Motor neuron (in vitro differentiated cells): ENCODE results near the gene ADCY3. TPM values are rescaled to one million over a fixed set of nuclear protein-coding genes. Genes with fewer than 3 reads are reported as not detected.
A peak's percentile ranks its signal among the peaks of the same experiment; 100 is the strongest.

ENCODE experiments used
- ATAC-seq, 8 experiments: fragments of 200-7000 bp; cut with Tn5 transposase; replicated peaks in 6 of 8; 2 replicates each; pipeline ENCODE4 v1.8.0; 2021; ENCODE audit warnings: mild to moderate bottlenecking in 8 of 8, moderate library complexity in 8 of 8
- H3K27ac ChIP-seq, 2 donors: fragments of 250-450 bp; sonication (Bioruptor Pico); 2 replicates each; pipeline ENCODE4 v1.9.0; 2021; ENCODE audit warnings: antibody characterized with exemption in 2 of 2, mild to moderate bottlenecking in 2 of 2, moderate library complexity in 1 of 2
- H3K4me1 ChIP-seq, 2 donors: fragments of 250-450 bp; sonication (Bioruptor Pico); replicated peaks in 1 of 2; 2 replicates each; pipeline ENCODE4 v1.6.1; 2021; ENCODE audit warnings: antibody characterized with exemption in 2 of 2, mild to moderate bottlenecking in 2 of 2, moderate library complexity in 1 of 2
- H3K4me3 ChIP-seq, 5 donors: fragments of 250-450 bp; sonication (Bioruptor Pico); 2 replicates each; pipeline ENCODE4 v1.9.0; 2021; ENCODE audit warnings: antibody characterized with exemption in 5 of 5, mild to moderate bottlenecking in 5 of 5, moderate library complexity in 4 of 5
- WGBS, 10 experiments: fragments of 450-650 bp; shearing (Covaris generic); methylation state at CpG; one replicate each; pipeline ENCODE4 v1.0.0; 2022; 5-methylcytosine and 5-hydroxymethylcytosine counted together
- in situ Hi-C, 9 experiments: fragments of 400-800 bp; cut with MboI; loops; one replicate each; pipeline ENCODE4 v1.15.0; 2021; ENCODE audit warnings: low sequenced_read_pairs in 9 of 9, low pct_unique_long_range_greater_than_20kb in 2 of 9; ENCODE audit not compliant: unreplicated experiment in 9 of 9
- total RNA-seq, 8 experiments: library from RNA; unstranded; fragments of 300-600 nt; gene quantifications; 2 replicates each; pipeline versions ENCODE4 v1.2.3 to v1.2.4, GENCODE V29; 2022

ADCY3 gene
- total RNA-seq, 8 experiments from 2014 or later = 10.2 to 91.3 (median 20.6) TPM

DNA sequence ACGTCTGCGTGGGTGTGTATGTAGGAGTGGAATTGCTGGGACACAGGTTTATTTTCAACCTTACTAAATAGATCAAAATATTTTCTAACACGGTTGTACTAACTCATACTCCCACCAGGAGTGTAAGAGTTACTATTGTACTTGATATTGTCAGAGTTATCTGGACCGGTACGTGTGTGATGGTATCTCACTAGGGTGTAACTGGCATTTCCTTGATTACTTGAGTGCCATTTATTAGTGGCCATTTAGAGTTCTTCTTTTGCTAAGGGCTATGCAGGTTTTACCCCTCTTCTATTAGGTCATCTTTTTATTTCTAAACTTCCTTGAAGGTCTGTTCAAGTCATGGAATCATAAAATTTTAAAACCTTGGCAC is 93.3 kb downstream of the ADCY3 start:
- ATAC-seq = no peak
- 54 to 100% (median 80%) methylated on average over 1 to 3 of the region's 5 CpGs; no CpG with 5 or more reads in 3 of the 10 experiments for WGBS, 10 experiments
- Histone ChIP-seq H3K27ac (no peak overlapping the region), H3K4me3 (no peak overlapping the region), H3K4me1 (peaks cover 5 to 12% of the 10 kb centered on the region in 2 donors)
- in situ Hi-C loops = loop anchor here in 3 of 9 experiments (10.0 to 25.0 kb wide), 2 partner anchors 412 to 414 kb away; no protein-coding TSS in a partner anchor

DNA sequence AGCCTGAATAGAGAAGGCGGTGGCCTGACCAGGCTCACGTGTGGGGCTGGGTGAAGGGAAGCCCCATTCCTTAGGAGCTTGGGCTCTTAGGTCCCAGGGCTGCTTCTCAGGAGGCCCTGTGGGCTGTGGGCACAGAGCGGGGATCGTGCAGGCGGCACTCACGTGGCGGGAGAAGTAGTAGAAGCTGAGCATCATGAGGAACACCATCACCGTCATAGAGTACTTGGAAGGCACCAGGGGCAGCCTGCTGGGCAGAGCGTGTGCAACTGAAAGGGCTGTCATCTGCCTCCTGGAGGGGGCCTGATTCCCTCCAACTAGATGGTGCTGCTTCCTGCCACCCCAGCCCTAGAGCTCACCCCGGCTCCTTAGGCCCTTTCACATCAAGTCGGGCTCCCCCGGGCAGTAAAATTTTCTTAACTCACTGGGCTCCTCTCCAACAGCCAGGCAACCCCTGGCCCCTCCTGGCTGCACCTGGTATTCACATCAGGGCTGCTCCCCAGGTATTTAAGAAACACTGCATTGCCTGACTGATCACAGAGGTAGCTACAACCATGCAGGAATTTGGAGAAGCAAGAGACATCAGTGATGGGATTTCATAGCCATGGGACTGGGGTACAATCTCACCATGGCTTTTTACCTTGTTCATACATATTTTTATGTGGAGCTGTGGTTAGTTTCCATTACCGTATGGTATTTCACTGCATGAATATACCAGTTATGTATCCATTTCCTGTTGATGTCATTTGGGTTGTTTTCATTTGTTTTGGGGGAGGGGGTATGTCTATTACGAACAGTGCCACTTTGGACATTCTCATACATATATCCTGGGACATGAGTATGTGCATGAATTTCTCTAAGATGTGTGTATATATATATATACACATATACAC is 93.9 kb downstream of the ADCY3 start:
- no peak overlapping the region for H3K27ac ChIP-seq
- H3K4me3 ChIP-seq = no peak overlapping the region
- in situ Hi-C loops = loop anchor here in 3 of 9 experiments (10.0 to 25.0 kb wide), 2 partner anchors 411 to 414 kb away; no protein-coding TSS in a partner anchor
- WGBS, 10 experiments = 83 to 90% (median 89%) methylated on average over 1 to 3 of the region's 14 CpGs; no CpG with 5 or more reads in 7 of the 10 experiments
- ATAC-seq = peak in 2 of 8 experiments; percentile 13 to 23
- peaks cover 5 to 9% of the 10 kb centered on the region in 2 donors for H3K4me1 ChIP-seq

DNA sequence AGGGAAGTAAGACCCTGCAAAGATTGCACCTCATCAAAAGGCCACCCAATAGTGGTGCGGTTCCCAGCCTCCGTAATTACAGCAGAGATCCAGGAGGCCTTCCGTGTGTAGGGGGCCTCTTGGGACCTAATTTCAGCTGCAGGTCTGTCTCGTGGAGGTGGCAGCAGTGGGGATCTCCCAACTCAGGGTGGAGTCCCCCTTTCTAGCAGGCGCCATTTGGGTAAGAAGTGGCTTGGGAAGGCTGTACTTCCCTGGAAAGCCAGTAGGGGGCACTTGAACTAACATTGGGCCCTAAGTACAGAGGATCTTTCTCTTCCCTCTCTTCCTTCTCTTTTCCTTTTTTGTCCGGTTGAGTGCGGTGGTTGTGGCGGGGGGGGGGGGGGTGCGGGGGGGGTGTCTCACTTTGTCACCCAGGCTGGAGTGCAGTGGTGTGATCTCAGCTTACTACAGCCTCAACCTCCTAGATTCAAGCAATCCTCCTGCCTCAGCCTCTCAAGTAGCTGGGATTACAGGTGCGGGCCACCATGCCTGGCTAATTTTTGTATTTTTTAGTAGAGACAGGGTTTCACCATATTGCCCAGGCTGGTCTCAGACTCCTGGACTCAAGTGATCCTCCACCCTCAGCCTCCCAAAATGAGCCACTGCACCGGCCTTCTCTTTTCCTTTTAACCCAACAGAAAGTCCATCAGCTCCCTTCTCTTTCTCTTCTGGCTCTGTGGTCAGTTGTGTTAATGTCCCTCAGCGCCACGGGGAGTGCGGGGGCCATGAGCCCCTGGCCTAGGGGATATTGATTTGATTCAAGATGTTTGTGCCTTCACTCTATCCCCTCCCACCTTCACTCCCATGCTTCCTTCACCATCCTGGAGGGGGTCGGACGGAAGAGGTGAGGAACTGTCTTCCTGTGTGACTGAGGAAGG is 94.8 kb downstream of the ADCY3 start:
- no peak for ATAC-seq
- peaks cover 5 to 9% of the 10 kb centered on the region in 2 donors for H3K4me1 ChIP-seq
- in situ Hi-C loops = loop anchor here in 7 of 9 experiments (10.0 to 25.0 kb wide), 2 partner anchors 410 to 413 kb away; no protein-coding TSS in a partner anchor
- 91 to 100% (median 98%) methylated on average over 1 to 11 of the region's 16 CpGs; no CpG with 5 or more reads in 3 of the 10 experiments for WGBS, 10 experiments
- H3K27ac ChIP-seq = no peak overlapping the region
- no peak overlapping the region for H3K4me3 ChIP-seq

DNA sequence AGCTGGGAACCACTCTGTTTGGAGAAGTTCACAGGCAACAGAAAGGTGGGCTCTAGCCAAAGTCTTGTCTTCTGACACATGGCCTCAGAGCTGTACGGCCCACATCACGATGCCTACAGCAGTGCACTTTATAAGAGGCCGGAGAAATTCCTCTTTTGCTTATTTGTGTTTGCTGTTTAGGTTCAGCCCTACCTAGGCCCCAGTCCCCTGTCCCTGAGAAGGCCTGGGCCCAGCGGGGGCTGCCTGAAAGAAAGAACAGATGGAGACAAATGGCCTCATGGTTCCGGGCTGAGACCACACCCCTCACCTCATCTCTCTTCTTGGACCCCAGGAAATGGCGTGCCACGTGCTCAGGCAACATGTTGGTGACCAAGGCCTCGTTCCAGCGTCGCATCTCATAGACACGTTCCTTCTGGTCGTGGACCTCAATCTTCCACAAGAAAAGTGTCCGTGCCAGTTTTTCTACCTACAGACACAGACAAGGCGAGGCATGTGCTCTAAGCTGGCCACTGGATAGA is 95.9 kb downstream of the ADCY3 start:
- no peak for ATAC-seq
- in situ Hi-C loops = loop anchor here in 5 of 9 experiments (10.0 to 25.0 kb wide), 2 partner anchors 409 to 412 kb away; no protein-coding TSS in a partner anchor
- Histone ChIP-seq H3K4me3 (no peak overlapping the region), H3K4me1 (peaks cover 5 to 9% of the 10 kb centered on the region in 2 donors), H3K27ac (no peak overlapping the region)
- 83 to 100% (median 98%) methylated on average over 4 to 13 of the region's 14 CpGs; no CpG with 5 or more reads in 5 of the 10 experiments for WGBS, 10 experiments

DNA sequence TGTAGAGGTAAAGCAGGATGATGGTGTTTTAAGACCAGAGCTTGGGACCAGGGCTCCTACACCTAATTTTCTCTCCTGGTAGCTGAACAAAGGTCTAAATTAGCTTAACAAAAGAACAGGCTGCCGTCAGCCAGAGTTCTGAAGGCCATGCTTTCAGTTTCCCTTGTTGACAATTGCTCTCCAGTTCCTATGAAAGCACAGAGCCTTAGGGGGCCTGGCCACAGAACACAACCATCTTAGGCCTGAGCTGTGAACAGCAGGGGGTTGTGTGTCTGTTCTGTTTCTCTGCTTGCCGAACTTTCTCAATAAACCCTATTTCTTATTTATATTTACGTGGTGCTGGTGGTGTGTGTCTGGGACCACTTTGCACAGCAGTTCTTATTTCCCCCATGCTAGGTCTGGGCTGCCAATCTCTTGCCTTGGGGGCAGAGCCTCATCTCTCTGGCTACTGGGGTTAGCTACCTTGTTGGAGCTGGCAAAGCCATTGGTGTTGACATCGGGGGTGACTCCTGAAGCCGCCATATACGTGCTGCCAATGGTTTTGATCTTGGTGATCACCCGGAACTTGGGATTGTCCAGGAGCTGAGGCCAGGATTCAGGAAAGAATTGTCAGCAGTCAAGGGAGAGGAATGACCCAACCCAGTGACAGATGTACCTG is 97.9 kb downstream of the ADCY3 start:
- WGBS, 10 experiments = 10 to 93% (median 50%) methylated on average over 1 to 6 of the region's 7 CpGs; no CpG with 5 or more reads in 3 of the 10 experiments
- H3K4me3 ChIP-seq = no peak overlapping the region
- peaks cover 5 to 9% of the 10 kb centered on the region in 2 donors for H3K4me1 ChIP-seq
- no peak overlapping the region for H3K27ac ChIP-seq
- peak in 5 of 8 experiments; percentile 40 to 69 (median 61) for ATAC-seq
- in situ Hi-C loops = loop anchor here in 5 of 9 experiments (10.0 to 25.0 kb wide), 2 partner anchors 407 to 410 kb away; no protein-coding TSS in a partner anchor

DNA sequence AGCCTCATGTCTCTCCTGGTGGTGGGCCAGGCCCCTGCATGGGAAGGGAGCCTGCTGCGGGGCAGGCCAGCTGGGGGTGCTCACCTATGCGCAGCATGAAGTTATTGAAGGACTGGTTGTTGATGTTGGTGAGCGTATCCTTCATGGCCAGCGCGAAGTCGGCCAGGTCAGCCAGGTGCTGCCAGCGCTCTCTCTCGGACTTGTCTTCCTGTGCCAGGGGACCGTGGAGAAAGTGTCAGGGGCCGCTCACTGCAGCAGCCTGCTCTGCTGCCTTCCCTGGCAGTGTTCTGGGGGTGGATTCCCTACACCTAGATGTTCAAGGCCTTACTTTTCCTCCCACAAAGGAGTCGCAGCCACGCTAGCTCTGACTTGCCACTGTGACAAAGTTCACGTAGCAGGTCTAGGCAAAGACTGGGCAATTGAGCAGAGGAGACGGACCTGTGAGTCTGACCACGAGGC is 98.6 kb downstream of the ADCY3 start:
- WGBS, 10 experiments = 79 to 93% (median 88%) methylated on average over 2 to 10 of the region's 15 CpGs; no CpG with 5 or more reads in 4 of the 10 experiments
- Histone ChIP-seq H3K27ac (no peak overlapping the region), H3K4me1 (peaks cover 5 to 16% of the 10 kb centered on the region in 2 donors), H3K4me3 (no peak overlapping the region)
- no peak for ATAC-seq
- in situ Hi-C loops = loop anchor here in 5 of 9 experiments (10.0 to 25.0 kb wide), 2 partner anchors 407 to 409 kb away; no protein-coding TSS in a partner anchor

DNA sequence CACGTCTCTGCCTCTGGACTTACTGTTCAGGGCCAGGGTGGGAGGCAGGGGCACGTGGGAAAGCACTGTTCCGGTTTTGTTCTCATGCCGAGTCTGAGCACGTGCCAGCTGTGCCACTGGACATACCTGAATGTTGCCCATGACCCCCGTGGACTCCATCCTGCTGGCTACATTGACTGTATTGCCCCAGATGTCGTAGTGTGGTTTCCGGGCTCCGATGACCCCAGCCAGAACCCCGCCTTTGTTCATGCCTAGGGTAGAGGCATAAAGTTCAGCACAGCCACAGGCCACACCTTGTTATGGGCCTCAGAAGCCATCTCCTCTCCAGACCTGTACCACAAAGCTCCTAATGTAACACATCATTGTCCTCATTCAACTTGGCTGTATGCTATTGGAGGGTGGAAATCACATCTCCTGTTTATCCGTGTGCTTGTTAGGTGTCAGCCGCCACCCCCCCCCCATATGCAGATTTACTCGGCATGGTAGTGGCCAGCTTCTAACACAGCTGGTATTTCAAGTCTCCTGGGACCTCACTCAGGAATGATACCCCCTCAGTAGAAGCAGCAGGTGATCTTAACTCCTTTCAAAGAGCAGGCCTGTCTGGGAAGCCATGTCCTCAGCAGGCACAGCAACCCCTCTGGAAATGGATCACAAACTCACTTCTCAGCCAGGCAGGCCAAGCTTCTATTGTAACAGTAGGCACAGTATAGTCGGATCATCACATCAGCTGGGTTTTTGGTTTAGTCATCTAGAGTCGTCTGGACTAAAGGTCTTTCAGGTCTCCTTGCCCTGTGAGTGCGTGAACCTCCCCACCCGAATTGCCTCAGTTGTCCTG is 99.2 kb downstream of the ADCY3 start:
- in situ Hi-C loops = loop anchor here in 5 of 9 experiments (10.0 to 25.0 kb wide), 2 partner anchors 406 to 409 kb away; no protein-coding TSS in a partner anchor
- 60 to 100% (median 94%) methylated on average over 1 to 8 of the region's 17 CpGs; no CpG with 5 or more reads in 1 of the 10 experiments for WGBS, 10 experiments
- Histone ChIP-seq H3K27ac (no peak overlapping the region), H3K4me3 (no peak overlapping the region), H3K4me1 (peaks cover 5 to 18% of the 10 kb centered on the region in 2 donors)
- ATAC-seq = no peak

DNA sequence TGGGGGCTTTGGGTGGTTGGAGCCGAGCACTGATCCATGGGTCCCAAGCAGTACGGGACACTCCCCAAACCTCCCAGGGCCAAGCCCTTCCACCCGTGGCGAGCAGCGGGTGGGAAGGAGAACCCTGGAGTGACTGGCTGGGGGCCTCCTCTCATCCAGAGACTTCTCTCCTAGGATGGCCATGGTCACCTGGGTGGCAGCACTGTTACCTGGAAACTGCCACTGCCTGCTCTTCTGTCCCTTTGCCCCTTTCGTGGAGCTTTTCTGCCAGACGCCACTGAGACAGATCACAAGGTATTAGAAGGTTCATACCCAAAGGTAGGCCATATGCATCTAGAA is 99.9 kb downstream of the ADCY3 start:
- in situ Hi-C loops = loop anchor here in 5 of 9 experiments (10.0 to 25.0 kb wide), 2 partner anchors 405 to 408 kb away; no protein-coding TSS in a partner anchor
- ATAC-seq = no peak
- no peak overlapping the region for H3K27ac ChIP-seq
- no peak overlapping the region for H3K4me3 ChIP-seq
- WGBS, 10 experiments = 93 to 100% methylated on average over 2 of the region's 7 CpGs; no CpG with 5 or more reads in 8 of the 10 experiments
- peaks cover 5 to 18% of the 10 kb centered on the region in 2 donors for H3K4me1 ChIP-seq

DNA sequence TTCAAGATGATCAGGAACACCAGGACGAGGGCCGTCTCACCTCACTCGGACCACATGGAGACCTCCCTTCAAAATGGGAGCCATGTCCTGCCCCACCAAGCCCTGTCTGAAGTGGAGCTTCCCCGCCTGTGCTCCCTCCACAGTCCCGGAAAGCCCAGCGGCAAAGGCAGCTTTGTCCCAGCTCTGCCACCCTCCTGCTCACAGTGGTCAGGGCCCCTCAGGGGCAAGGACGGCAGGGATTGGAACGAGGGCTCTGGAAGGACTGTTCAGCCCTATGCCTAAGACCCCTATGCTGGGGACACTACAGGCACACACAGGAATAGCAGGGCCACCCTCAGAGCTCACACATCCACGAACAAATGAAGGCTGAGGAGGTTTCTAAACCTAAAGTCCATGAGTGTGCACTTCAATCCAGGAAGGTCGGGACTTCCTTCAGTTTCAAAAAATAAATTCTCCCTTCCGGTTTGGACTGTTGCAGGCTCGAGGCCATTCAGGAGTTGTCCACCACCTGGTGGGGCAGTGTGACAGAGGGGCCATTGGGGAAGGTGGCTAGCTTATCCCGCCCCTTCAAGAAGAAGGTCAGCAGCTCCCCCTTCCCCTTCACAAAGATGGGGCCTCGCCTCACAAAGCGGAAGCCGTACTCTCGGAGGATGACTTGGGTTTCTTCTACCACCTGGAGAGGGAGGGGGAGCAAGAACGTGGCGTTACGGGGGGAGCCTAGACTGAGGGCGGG is 100.4 kb downstream of the ADCY3 start:
- Histone ChIP-seq H3K4me3 (no peak overlapping the region), H3K27ac (no peak overlapping the region), H3K4me1 (peaks cover 5 to 21% of the 10 kb centered on the region in 2 donors)
- in situ Hi-C loops = loop anchor here in 5 of 9 experiments (10.0 to 25.0 kb wide), 2 partner anchors 405 to 407 kb away; no protein-coding TSS in a partner anchor
- no peak for ATAC-seq
- 90 to 100% (median 97%) methylated on average over 1 to 6 of the region's 21 CpGs; no CpG with 5 or more reads in 3 of the 10 experiments for WGBS, 10 experiments

DNA sequence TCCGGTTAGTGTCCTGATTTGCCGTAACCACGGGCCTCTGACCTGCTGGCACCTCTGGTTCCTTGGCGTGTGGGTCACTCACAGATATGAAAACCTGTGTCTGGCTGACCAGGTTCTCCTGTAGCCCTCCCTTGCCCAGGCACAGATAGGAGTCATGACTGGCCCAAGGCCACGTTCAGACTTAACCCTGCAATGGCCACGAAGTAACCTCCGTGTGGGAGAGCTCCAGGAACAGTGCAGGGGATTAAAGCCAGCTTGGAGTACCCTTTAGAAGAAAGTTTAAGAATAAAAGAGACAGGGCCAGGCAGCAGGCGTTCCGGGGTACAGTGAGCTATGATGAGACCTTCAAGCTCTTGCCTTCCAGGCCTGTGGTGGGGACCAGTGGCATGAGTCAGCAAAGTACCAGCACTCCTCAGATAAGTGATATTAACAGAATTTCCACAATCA is 101.3 kb downstream of the ADCY3 start:
- ATAC-seq = no peak
- Histone ChIP-seq H3K27ac (no peak overlapping the region), H3K4me3 (no peak overlapping the region), H3K4me1 (peaks cover 8 to 25% of the 10 kb centered on the region in 2 donors)
- in situ Hi-C loops = loop anchor here in 4 of 9 experiments (25.0 kb wide), 1 partner anchor 406 kb away; no protein-coding TSS in a partner anchor
- 42 to 100% (median 75%) methylated on average over 1 to 6 of the region's 9 CpGs; no CpG with 5 or more reads in 2 of the 10 experiments for WGBS, 10 experiments
